GM19438 (cell line): ENCODE results near the gene EFNA2.

Experiments
- ATAC-seq: cut with Tn5 transposase; IDR thresholded peaks from one replicate; pipeline ENCODE4 v1.9.1; 2021; ENCODE audit warnings: low read depth; ENCODE audit not compliant: unreplicated experiment

The EFNA2 gene

GRCh38 chr19:1350867-1351266 lies 65.2 kb downstream of the EFNA2 start:
- no peak for ATAC-seq
